Keratinocyte (primary cell): ENCODE data around the gene IRX4. TPM values are rescaled to one million over a fixed set of nuclear protein-coding genes. Genes with fewer than 3 reads are reported as not detected.

Experiments used
- DNase-seq: peaks from one replicate; pipeline ENCODE4 v3.0.0-alpha.2; 2011; ENCODE audit warnings: low read depth, missing footprints, low spot score
- FAIRE-seq: peaks from 2 replicates; lab custom pipeline; 2011; peaks lifted over from hg19 to GRCh38; lab: Jason Lieb, UNC
- H2AFZ ChIP-seq: 2 replicates; pipeline ENCODE4 v1.6.0; 2012; ENCODE audit warnings: low read length, control low read depth, inconsistent platforms; ENCODE audit not compliant: control insufficient read depth
- H3K27ac ChIP-seq: 2 replicates; pipeline ENCODE4 v1.5.1; 2011; ENCODE audit warnings: low read length; ENCODE audit not compliant: control insufficient read depth, insufficient read depth
- H3K27me3 ChIP-seq: 3 replicates; pipeline ENCODE4 v1.6.0; 2011; ENCODE audit warnings: low read length; ENCODE audit not compliant: control insufficient read depth, insufficient read depth; ENCODE audit errors: extremely low read depth
- H3K36me3 ChIP-seq, 2 experiments: 2 replicates in 1 of 2; 3 replicates in 1 of 2; pipeline ENCODE4 v1.5.1; 2011; ENCODE audit warnings: low read length in 2 of 2, mild to moderate bottlenecking in 1 of 2; ENCODE audit not compliant: control insufficient read depth in 2 of 2, insufficient read depth in 2 of 2; ENCODE audit errors: extremely low read depth in 1 of 2
- H3K4me1 ChIP-seq: 3 replicates; pipeline ENCODE4 v1.5.1; 2011; ENCODE audit warnings: low read length; ENCODE audit not compliant: control insufficient read depth, insufficient read depth; ENCODE audit errors: extremely low read depth
- H3K4me2 ChIP-seq: 3 replicates; pipeline ENCODE4 v1.6.0; 2011; ENCODE audit warnings: low read depth, low read length; ENCODE audit not compliant: control insufficient read depth, insufficient read depth; ENCODE audit errors: extremely low read depth
- H3K4me3 ChIP-seq, 3 experiments: fragments of 200-600 bp in 1 of 3; sonication (generic) in 1 of 3; 2 replicates in 2 of 3; 3 replicates in 1 of 3; pipeline ENCODE4 v1.5.1; 2011 to 2016; ENCODE audit warnings: low read length in 3 of 3, mild to moderate bottlenecking in 3 of 3, control low read depth in 2 of 3, inconsistent platforms in 1 of 3, low read depth in 1 of 3, mixed read lengths in 1 of 3, mixed run types in 1 of 3, moderate library complexity in 1 of 3; ENCODE audit not compliant: control insufficient read depth in 2 of 3, insufficient read depth in 2 of 3; ENCODE audit errors: extremely low read depth in 1 of 3
- H3K79me2 ChIP-seq: 2 replicates; pipeline ENCODE4 v1.6.0; 2012; ENCODE audit warnings: low read length; ENCODE audit not compliant: control insufficient read depth, insufficient read depth
- H3K9ac ChIP-seq: 3 replicates; pipeline ENCODE4 v1.6.0; 2011; ENCODE audit warnings: low read length; ENCODE audit not compliant: control insufficient read depth, insufficient read depth; ENCODE audit errors: extremely low read depth
- H3K9me1 ChIP-seq: 3 replicates; pipeline ENCODE4 v1.6.0; 2011; ENCODE audit warnings: low read length; ENCODE audit not compliant: control insufficient read depth, insufficient read depth; ENCODE audit errors: extremely low read depth
- H3K9me3 ChIP-seq: 2 replicates; pipeline ENCODE4 v1.5.1; 2012; ENCODE audit warnings: low read depth, low read length; ENCODE audit not compliant: control insufficient read depth
- H4K20me1 ChIP-seq: 3 replicates; pipeline ENCODE4 v1.6.0; 2011; ENCODE audit warnings: low read length; ENCODE audit not compliant: control insufficient read depth, insufficient read depth; ENCODE audit errors: extremely low read depth
- CTCF ChIP-seq, 3 experiments: IDR thresholded peaks in 1 of 3; conservative IDR thresholded peaks in 1 of 3; optimal IDR thresholded peaks in 1 of 3; 2 replicates in 2 of 3; 3 replicates in 1 of 3; pipeline versions ENCODE3 to v1.5.1; 2011; ENCODE audit warnings: low read length in 3 of 3, mild to moderate bottlenecking in 3 of 3, moderate library complexity in 2 of 3, control low read depth in 1 of 3, inconsistent platforms in 1 of 3; ENCODE audit not compliant: insufficient read depth in 2 of 3; ENCODE audit errors: extremely low read depth in 1 of 3
- EZH2 ChIP-seq: IDR thresholded peaks from one replicate; pipeline ENCODE4 v1.6.1; 2012; ENCODE audit warnings: inconsistent platforms, mild to moderate bottlenecking, low read length, moderate library complexity
- dilution Hi-C: fragments of 300-500 bp; cut with MboI; formaldehyde crosslinking; loops from one replicate; pipeline ENCODE4 v1.7.0; 2020; ENCODE audit warnings: low sequenced_read_pairs; ENCODE audit not compliant: extremely low pct_ligation_motif_present
- polyA plus RNA-seq, 5 experiments: library from polyadenylated mRNA; depleted of rRNA in 3 of 5; stranded (reverse) in 3 of 5; stranded (forward) in 1 of 5; unstranded in 1 of 5; fragments of >200 nt; gene quantifications; 1 replicate in 1 of 5; 2 replicates in 3 of 5; 3 replicates in 1 of 5; pipeline versions ENCODE4 v1.2.1 to v1.2.3, GENCODE V29; 2011 to 2012; ENCODE audit warnings: missing spikeins in 2 of 5, low read depth in 1 of 5, low replicate concordance in 1 of 5

Gene IRX4
- polyA plus RNA-seq, 1 donor (not counting 4 experiments of a cell fraction or from before 2014, with no cell fraction given): 18.2 TPM

DNA sequence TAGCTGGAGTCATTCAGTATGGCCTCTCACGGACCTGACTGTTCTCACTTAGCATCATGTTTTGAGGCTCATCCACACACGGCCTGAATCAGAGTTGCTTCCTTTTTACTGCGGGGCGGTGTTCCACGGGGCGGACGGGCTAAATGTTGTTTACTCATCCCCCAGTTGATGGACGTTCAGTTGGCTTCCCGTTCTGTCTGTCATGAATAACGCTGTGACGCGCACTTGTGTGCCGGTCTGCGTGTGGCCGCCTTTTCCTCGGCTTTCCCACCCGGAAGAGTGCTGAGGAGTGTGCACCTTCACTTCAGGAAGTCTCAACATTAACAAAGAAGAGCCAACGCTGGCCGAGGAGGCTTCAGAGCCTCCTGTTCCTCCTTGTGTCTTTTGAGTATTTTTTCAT lies 39.0 kb upstream of the IRX4 start:
- FAIRE-seq (no peak), DNase-seq (no peak)
- no peak overlapping the region for H3K4me2 ChIP-seq
- H2AFZ ChIP-seq: no peak overlapping the region
- no peaks in the 10 kb centered on the region for H4K20me1 ChIP-seq
- H3K79me2 ChIP-seq: no peaks in the 10 kb centered on the region
- H3K9ac ChIP-seq: no peak overlapping the region
- H3K4me3 ChIP-seq: no peak overlapping the region
- H3K27ac ChIP-seq: no peak overlapping the region
- H3K9me3 ChIP-seq: no peaks in the 10 kb centered on the region
- no peak for TF ChIP-seq CTCF (optimal IDR thresholded peaks at IDR 0.05 in 1 of 3, IDR thresholded peaks at IDR 0.05 in 1 of 3, conservative IDR thresholded peaks at IDR 0.05 in 1 of 3; ENCODE audit: extremely low read depth in 1 of 3, insufficient read depth in 2 of 3, low read length in 3 of 3)
- no peak for TF ChIP-seq EZH2
- no peaks in the 10 kb centered on the region for H3K36me3 ChIP-seq
- H3K9me1 ChIP-seq: no peaks in the 10 kb centered on the region
- H3K27me3 ChIP-seq: no peaks in the 10 kb centered on the region
- H3K4me1 ChIP-seq: no peaks in the 10 kb centered on the region
- dilution Hi-C loops: no loop called here

DNA sequence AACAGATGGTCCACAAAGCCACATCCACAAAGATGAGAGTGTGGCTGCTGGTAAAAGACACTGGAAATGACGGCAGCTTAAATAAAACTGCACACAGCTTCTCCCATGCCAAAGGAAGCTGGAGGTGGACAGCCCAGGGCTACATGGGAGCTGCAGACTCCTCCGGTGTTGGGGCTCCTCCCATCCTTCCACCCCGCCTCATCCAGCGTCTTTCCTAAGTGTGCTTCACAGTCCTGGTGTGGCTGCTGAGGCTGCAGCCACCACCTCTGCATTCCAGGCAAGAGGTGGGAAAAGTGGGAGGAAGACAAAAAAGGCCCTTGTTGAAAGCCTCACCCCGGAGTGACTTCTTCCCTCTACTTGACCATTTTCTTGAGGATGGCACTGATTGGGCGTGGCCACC lies 37.0 kb upstream of the IRX4 start:
- H3K36me3 ChIP-seq: no peaks in the 10 kb centered on the region
- H3K79me2 ChIP-seq: no peaks in the 10 kb centered on the region
- no peaks in the 10 kb centered on the region for H3K4me1 ChIP-seq
- H2AFZ ChIP-seq: no peak overlapping the region
- dilution Hi-C loops: no loop called here
- no peak overlapping the region for H3K4me2 ChIP-seq
- no peaks in the 10 kb centered on the region for H3K27me3 ChIP-seq
- FAIRE-seq (no peak), DNase-seq (no peak)
- TF ChIP-seq EZH2 (no peak), CTCF (optimal IDR thresholded peaks at IDR 0.05 in 1 of 3, IDR thresholded peaks at IDR 0.05 in 1 of 3, conservative IDR thresholded peaks at IDR 0.05 in 1 of 3; ENCODE audit: extremely low read depth in 1 of 3, insufficient read depth in 2 of 3, low read length in 3 of 3) (no peak)
- H3K4me3 ChIP-seq: no peak overlapping the region
- no peaks in the 10 kb centered on the region for H4K20me1 ChIP-seq
- H3K27ac ChIP-seq: no peak overlapping the region
- H3K9me1 ChIP-seq: no peaks in the 10 kb centered on the region
- no peak overlapping the region for H3K9ac ChIP-seq
- H3K9me3 ChIP-seq: no peaks in the 10 kb centered on the region
